CD4-positive, alpha-beta T cell treated with Interleukin-15 for 4 hours (primary cell): ENCODE data around the gene GPALPP1.
"Not testable (repeated sequence)": the region's sequence is repeated elsewhere in the genome, so short reads cannot be mapped to it uniquely, and the experiment has no call there.

Experiments
- DNase-seq: peaks from one replicate; pipeline ENCODE4 v3.0.0-alpha.2; 2020; ENCODE audit warnings: low spot score

The GPALPP1 gene

DNA sequence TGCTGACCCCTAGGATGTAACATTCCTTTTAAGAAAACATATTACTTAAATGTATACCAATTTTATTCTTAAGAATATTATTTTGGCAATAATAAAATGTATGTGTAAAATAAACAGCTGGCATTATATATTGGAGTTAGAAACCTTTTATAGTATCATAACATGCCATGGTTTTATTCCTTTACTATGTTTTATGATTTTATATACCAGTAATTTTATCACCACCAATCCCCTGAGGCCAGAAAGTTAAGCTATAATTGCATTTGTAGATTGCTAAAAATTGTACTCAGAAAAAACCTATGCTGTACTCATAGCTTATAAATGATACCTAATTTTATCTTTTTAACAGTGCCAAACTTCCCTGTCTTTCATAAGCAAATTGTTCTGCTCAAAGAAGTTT lies 17.9 kb downstream of the GPALPP1 start:
- DNase-seq: no peak

DNA sequence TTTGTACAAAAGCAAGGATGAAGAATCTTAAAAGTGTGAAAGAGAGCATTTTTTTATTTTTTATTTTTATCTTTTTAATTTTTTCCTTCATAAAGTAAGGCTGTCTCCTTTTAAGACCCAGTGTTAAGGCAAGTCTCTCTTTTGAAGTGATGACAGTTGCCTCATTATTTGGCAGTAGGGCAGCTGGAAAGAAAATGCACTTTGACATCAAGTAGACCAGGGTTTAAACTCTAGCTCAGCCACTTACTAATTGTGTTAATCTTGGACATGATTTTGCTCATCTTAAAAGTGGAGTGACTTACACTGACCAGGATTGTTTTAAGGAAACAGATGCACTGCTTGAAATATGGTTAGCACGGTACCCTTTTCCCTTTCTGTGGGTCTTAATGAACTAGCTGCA lies 18.5 kb downstream of the GPALPP1 start:
- DNase-seq: no peak

DNA sequence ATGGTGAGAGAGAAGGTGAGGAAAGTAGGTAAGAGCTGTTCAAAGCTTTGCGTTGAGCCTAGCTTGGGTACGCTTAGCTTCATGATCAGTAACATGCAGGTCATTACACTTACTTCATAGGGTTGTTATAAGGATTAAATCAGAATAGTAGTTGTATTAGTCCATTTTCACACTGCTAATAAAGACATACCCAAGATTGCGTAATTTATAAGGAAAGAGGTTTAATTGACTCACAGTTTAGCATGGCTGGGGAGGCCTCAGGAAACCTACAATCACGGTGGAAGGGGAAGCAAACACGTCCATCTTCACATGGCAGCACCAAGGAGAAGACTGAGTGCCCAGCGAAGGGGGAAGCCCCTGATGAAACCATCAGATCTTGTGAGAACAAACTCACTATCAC lies 21.9 kb downstream of the GPALPP1 start:
- DNase-seq: no peak

DNA sequence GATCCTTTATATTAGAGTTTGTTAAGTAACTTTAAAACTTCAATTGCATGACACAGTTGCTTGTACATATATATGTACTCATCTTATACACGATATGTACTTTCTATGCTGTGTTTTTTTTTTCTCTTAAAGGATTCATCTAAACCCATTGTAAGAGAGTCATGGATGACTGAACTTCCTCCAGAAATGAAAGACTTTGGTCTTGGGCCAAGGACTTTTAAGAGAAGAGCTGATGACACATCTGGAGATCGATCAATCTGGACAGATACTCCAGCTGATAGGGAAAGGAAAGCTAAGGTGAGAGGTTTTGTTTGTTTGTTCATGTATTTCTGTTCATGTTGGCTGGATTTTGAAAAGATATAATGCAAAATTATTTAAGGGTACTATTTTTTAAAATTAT lies 26.0 kb downstream of the GPALPP1 start:
- DNase-seq: no peak

DNA sequence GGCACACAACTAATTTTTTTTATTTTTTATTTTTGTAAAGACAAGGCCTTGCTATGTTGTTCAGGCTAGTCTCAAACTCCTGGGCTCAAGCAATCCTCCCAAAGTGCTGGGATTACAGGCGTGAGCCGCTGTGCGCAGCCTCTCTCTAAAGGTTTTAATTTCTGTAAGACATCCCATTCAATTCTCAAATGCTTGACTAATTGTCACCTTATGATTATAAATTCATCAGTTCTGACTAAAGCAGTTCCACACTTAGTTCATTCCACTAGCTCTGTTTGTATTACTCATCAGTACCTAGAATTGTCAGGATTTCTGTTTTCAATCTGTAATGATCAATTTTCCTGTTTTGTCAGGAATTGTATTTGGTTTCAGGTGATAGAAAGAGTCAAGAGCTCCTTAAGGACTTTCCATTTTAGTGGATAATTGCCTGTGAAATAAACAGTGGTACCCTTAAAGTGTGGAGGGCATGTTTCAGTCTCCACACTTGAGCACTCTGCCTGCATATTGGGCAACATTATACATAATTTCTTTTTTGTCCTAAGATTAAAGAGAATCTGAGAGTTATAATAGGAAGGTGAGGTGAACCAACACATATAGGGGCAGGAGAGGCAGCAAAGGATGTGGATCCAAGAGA lies 27.6 kb downstream of the GPALPP1 start:
- no peak for DNase-seq

DNA sequence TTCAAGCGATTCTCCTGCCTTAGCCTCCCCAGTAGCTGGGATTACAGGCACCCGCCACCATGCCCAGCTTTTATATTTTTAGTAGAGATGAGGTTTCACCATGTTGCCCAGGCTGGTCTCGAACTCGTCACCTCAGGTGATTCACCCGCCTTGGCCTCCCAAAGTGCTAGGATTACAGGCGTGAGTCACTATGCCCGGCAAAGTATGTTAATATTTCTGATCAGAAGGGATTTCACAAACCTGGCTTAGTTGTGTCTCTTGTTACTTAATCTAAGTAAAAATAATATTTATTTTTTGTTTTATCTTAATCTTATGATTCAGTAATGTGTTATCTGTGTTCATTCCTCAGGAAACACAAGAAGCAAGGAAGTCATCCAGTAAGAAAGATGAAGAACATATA lies 30.6 kb downstream of the GPALPP1 start:
- not testable (repeated sequence) for DNase-seq

DNA sequence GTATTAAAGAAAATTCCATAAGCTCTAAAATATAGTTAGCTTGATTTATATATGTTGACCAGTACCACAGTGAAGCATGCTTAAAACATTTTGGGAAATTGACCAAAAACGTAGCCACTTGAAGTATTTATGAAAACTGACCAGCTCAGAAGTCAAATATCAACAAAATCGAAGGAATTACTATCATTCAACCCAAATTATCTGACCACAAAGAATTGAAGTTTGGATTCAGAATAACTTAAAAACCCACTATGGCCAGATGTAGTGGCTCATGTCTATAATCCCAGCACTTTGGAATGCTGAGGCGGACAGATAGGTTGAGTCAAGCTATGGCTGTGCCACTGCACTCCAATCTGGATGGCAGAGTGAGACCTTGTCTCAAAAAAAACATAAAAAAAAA lies 31.9 kb downstream of the GPALPP1 start:
- no peak for DNase-seq

DNA sequence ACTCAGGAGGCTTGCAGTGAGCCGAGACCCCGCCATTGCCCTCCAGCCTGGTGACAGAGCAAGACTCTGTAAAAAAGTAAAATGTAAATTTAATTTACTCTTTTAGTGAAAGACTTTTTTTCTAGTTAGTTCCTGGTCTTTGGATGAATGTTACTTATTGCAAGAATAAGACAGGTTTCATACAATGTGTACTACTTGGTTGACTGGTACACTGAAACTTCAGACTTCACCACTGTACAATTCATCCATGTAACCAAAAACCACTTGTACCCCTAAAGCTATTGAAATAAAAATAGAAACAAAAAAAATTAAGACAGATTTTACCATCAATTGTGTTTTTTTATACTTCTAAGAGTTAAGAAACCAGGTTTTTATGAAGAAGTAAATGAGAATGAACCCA lies 35.5 kb downstream of the GPALPP1 start:
- DNase-seq: no peak

DNA sequence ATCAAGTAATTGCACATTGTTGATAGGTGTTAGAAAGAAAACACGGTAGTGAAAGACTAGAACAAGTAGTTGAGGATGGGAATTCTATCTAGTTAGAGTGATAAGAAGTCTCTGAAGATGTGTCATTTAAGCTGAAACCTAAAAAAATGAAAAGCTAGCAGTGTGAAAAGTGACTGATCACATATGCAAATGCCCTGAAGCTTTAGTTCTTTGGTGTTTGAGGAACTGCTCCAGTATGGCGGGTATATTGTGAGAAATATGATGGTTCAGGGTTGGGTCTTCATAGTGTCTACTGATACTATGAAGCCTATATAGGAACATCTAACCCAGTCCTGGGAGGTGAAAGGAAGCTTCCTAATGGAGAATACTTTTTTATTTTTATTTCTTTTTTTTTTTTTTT lies 45.0 kb downstream of the GPALPP1 start:
- no peak for DNase-seq

DNA sequence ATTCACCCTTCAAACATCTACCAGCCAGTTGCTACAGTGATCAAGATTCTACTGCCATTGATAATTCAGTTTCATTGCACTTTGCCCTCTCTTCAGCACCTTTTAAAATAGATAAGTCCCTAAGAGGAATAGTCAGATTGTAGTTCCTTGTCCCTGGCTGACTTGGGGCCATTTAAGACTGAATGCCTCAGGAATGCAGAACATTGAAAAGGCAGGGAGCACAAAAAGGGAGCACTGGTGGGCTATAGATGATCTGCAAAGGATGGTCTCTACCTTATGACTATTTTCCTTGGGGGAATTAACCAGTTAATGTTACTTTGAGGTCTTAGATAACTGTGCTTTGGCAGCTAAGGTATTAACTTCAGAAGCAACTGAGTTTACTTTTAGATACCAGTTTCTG lies 46.9 kb downstream of the GPALPP1 start:
- DNase-seq: no peak

DNA sequence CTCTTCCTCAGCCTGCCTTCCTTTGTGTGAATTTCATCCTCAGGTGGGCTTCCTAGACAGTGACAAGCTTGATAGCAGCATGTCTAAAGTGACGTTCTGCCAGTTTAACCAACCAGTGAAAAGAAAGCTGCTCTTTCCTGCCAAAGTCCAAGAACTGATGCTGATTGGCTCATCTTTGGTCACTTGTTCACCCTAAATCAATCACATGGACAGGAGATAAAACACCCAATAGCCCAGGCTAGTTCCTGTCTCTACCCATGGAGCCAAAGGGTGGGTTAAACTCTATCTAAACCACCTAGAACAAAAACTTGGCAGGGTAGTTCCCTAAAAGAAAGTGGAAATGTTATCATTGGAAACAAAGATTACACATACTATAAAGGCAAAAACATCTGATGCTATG lies 50.8 kb downstream of the GPALPP1 start:
- DNase-seq: no peak

DNA sequence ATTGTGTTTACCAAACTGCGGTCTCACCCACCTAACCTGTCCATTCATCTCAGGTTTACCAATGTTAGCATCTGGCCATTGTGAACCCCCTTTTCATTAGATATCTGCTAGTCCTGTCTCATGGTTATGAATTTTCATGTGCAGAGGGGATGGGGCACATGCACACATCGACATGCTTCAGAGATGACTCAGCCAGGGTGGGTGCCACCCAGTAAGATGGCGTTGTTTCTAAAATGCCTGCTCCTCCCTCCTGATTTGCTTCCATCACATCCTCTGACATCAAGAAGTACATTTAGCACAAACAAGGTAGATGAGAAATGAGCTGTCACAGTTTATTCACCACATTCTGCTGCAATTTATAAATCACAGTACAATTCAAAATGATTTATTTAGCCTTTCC lies 51.3 kb downstream of the GPALPP1 start:
- no peak for DNase-seq

DNA sequence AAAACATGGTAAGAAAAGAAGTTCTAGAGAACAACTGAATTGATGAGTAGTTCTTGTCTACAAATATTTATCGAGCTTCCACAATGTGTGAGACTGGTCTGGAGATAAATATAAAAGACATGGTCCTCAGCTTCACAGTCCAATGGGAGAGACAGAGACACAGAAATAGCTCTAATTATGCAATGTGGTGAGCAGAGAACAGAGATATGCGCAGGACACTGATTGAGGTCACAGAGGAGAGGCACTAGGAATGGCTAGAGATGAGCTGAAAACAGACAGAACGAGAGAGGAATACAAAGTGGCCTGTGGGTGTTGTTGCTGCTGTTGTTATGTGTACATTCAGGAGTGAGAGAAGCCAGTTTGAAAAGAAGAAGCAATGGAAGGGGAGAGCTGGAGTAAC lies 53.2 kb downstream of the GPALPP1 start:
- DNase-seq: no peak

DNA sequence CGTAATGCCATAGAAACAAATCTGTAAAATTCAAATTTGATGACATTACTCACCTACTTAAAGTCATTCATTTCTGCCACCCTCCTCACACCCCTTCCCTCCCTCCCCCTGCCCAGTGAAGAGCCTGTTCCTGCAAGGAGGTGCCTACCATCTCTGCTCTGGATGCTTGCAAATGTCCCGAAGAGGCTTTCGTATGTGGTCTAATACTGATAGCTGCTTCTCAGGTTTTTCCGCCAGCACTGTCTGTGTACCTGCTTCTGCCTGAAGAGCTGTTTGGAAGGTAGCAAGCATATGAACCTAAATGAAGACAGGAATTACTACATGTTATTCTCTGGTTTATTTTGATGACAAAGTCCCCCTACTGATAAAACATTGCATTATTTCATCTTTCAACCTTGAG lies 57.1 kb downstream of the GPALPP1 start:
- DNase-seq: no peak

DNA sequence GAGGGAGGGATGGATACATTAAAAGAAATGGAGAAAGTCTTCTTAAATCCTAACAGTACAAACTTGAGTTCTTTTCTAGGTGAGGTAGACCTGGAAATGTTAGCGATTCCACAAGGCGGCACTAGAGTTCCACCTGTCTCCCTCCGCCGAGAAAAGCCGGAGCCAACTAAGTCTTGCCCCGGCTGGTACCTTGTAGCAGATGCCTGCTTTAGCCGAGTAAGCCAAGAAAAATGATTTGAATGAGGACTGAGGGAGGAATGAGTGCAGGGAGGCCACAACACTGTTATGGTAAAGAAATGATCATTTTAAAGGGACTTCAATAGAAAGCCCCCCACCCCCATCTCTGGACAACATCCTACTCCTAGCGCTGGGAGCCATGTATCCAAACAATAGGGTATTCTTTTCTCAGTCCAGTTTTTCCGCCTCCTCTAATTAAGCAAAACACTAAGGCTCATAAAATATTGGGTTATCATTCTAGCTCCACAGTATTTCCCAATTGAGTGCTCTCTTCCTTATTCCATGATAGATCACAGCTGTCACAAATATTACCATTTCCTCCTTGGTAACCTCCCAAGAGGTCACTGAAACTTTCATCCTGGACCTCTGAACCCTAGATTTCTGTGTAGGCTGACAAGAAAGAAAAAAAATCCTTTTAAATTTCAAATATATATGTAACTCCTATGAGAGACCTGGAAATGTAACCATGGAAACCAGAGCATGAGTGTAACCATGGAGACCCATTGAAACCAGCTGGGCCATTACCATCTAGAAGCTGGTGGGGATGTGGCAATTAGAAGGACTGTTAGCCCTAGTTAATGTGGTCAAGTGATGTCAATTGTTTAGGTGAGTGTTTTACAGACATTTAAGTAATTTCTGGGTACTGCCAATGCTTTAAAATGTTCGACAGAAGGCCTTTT lies 58.3 kb downstream of the GPALPP1 start:
- peak; percentile 79 for DNase-seq

DNA sequence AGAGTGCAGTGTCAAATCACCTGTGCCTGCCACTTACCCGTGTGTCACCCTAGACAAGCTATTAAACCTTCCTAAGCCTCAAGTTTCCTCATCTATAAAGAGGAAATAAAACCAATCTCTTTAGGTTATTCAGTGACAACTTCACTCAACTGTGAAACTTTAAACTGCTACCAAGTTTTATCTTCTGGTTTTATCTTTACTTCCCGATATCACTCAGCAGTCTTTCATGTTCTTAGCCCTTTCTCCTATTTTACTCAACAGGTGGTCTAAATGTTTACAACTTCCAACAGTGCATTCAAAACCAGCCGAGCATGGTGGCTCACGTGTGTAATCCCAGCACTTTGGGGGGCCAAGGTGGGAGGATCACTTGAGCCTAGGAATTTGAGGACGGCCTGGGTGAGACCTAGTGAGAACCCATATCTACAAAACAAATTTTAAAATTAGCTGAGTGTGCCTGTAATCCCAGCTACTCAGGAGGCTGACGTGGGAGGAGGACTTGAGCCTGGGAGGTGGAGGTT lies 59.6 kb downstream of the GPALPP1 start:
- DNase-seq: no peak

DNA sequence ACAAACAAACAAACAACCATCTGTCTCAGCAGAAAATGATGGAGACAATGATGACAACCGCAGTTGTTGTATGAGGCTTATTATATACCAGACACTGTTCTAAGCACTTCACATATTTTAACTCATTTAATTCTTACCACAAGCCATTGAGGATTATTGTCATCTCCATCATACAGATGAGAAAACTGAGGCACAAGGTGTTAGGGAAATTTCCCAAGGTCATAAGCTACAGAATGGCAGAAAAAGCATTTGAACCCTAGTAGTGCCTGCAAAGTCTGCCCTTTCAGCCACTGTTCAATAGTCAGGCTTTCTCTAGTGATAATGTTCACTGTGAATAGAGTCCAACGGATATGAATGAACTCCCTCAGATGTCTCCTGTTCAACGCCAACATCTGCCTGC lies 60.1 kb downstream of the GPALPP1 start:
- no peak for DNase-seq

DNA sequence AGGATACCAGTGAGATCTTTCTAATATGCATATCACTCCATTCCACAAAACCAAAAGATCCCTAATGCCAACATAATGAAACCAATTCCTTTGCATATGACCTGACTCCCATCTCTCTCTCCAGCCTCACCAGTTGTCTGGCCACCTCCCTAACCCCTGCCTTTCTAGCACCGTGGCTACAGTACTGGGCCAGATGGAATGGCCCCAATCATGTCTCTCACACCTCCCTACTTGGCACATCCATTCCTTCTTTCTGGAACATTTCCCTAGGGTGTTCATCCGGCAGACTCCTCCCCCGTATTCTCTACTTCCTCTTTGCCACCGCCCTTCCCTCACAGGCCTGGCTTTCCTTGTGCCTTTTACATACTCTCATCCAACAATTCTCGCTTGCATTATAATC lies 62.0 kb downstream of the GPALPP1 start:
- no peak for DNase-seq

DNA sequence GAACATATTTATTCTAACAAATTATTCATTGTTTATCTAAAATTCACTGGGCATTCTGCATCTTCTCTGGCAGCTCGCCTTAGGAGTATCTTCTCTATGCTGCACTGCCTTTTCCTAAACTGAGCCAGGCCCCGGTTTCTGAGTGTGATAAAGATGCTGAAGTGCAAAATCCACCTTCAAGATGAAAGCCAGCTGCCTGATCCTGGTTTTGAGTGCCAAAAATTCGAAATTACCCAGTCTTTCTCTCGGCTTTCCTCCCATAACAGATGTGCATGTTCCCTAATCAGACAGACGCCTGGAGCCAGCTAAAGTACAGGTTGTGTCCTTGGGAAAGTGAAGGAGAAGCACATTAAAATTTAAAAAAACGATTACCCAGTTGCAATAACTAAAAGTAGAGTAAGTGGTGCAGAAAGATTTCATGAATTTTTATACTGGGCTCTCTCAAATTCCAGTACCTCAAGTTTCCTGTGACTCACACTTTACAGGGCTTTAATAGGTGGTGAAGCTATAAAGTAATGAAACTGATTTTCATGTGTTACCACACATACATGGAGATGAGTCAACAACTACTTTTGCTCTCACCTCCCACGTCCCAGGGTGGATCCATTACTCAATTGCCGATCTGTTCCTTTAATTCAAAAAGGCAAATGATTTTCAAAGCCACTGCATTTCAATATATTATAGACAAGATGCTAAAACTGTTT lies 66.0 kb downstream of the GPALPP1 start:
- peak; percentile 4 for DNase-seq

DNA sequence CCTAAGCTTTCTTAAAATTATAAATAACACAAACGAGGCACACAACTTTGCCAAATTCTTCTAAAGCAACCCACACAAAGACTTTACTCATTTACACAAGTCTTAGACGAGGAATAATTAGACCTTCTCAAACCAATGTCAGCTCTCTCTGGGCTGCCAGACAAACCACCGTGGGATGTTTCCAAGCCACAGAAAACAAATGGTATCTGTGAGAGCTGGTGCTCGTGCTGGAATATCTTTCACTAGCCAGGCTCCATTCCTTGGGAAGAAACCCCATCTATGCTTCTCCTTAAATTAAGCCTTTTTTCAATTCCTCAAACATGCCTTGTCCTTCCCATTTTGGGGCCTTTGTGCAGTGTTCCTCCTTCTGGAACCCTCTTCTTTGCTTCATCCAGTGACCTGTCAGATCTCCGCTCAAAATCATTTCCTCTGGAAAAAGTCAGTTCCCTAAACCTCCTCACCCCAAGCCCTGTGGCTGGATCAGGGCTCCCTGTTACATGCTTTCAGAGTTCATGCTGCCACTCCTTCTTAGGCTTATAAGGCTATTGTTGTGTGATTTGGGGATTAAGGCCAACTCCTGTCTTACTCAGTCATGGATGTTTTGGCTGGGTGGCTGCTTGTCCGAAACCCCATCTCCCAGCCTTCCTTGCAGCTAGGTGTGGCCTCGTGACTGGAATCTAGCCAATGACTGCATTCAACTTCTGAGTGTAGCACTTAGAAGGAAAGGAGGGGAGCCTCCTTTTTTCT lies 66.7 kb downstream of the GPALPP1 start:
- no peak for DNase-seq

DNA sequence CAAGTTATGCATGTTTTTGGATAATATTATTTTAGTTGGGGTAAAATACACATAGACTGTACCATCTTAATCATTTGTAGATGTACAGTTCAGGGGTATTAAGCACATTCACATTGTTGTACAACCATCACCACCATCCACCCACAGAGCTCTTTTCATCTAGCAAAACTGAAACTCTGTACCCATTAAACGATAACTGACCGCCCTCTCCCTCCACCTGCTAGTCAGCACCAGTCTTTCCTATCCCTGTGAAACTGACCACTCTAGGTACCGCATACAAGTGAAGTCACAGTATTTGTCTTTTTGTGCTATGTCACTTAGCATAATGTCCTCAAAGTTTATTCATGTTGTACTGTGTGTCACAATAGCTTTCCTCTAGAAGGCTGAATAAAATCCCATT lies 70.7 kb downstream of the GPALPP1 start:
- DNase-seq: no peak

DNA sequence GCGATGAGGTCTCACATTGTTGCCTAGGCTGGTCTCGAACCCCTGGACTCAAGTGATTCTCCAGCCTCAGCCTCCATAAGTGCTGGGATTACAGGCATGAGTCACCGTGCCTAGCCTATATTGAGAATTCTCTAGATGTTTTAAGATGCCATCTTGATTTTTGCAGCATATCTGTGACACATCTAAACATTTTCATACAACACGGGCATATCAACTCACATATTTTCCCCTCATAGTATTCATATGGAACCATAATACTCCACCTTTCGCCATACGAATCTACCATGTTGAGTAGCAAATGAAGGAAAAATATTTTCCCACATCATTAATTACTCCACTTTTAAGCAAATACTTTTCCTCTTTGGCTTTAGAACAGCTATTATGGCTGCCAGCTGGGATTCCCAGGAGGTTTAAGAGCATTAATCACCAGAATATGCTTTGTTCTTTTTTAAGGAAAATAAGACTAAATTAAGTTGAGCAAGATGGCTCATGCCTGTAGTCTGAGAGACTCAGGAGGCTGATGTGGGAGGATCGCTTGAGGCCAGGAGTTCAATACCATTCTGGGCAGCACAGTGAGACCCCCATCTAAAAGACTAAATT lies 74.0 kb downstream of the GPALPP1 start:
- no peak for DNase-seq
